Left ventricle myocardium inferior (tissue), 1 donor: ENCODE results near the gene RNF224. TPM values are rescaled to one million over a fixed set of nuclear protein-coding genes. Genes with fewer than 3 reads are reported as not detected.

Experiments
- DNase-seq: peaks from one replicate; pipeline ENCODE4 v3.0.0-alpha.2; 2020
- H3K27ac ChIP-seq: fragments of 200-600 bp; replicated peaks from 2 replicates; pipeline ENCODE4 v1.8.0; 2021
- H3K27me3 ChIP-seq: fragments of 200-600 bp; 2 replicates; pipeline ENCODE4 v1.8.0; 2021; ENCODE audit warnings: low read depth
- H3K36me3 ChIP-seq: fragments of 200-600 bp; 2 replicates; pipeline ENCODE4 v1.8.0; 2021
- H3K4me1 ChIP-seq: fragments of 200-600 bp; 2 replicates; pipeline ENCODE4 v1.8.0; 2021
- H3K4me3 ChIP-seq: fragments of 200-600 bp; 2 replicates; pipeline ENCODE4 v1.8.0; 2021; ENCODE audit warnings: mild to moderate bottlenecking, moderate library complexity
- H3K9me3 ChIP-seq: fragments of 200-600 bp; replicated peaks from 2 replicates; pipeline ENCODE4 v1.8.0; 2021
- CTCF ChIP-seq: fragments of 200-600 bp; IDR thresholded peaks from 2 replicates; pipeline ENCODE4 v1.8.0; 2021; ENCODE audit warnings: antibody characterized with exemption, mild to moderate bottlenecking, borderline replicate concordance
- intact Hi-C: fragments of 100-400 bp; cut with micrococcal nuclease; formaldehyde crosslinking; loops from one replicate; pipeline ENCODE4 v1.11.0; 2022
- total RNA-seq: library from RNA; stranded (reverse); fragmentation: NEBNext Ultra II Directional; extraction: Animal tissue kit (Norgen Biotek cat#: 25700); gene quantifications from one replicate; pipeline ENCODE4 v1.2.1, GENCODE V29; 2021
- donor health status: DM: no; HTN: yes; CAD: no; lungs with severe emphysema.

Gene RNF224
- total RNA-seq, 1 donor from 2014 or later: not detected

GRCh38 chr9:137217276-137218211, 9.8 kb upstream of the RNF224 start:
- TF ChIP-seq CTCF: no peak

GRCh38 chr9:137218212-137218753, 9.0 kb upstream of the RNF224 start:
- Histone ChIP-seq H3K9me3 (no peaks in the 10 kb centered on the region), H3K27me3 (no peaks in the 10 kb centered on the region), H3K27ac (peak overlapping the region; percentile 66), H3K36me3 (peaks cover 15% of the 10 kb centered on the region), H3K4me1 (peaks cover 52% of the 10 kb centered on the region), H3K4me3 (peak overlapping the region; percentile 59)
- DNase-seq: no peak
- intact Hi-C loops: no loop called here
- no peak for TF ChIP-seq CTCF

More at GRCh38 chr9:137217276-137218211, 9.8 kb upstream of the RNF224 start:
- H3K4me1 ChIP-seq: peaks cover 45% of the 10 kb centered on the region
- peak; percentile 75 for DNase-seq
- no peaks in the 10 kb centered on the region for H3K9me3 ChIP-seq
- H3K27ac ChIP-seq: peak overlapping the region; percentile 66
- intact Hi-C loops: no loop called here
- no peaks in the 10 kb centered on the region for H3K27me3 ChIP-seq
- peaks cover 15% of the 10 kb centered on the region for H3K36me3 ChIP-seq
- H3K4me3 ChIP-seq: peak overlapping the region; percentile 59

GRCh38 chr9:137218754-137219271, 8.5 kb upstream of the RNF224 start:
- Histone ChIP-seq H3K36me3 (peaks cover 15% of the 10 kb centered on the region), H3K27me3 (no peaks in the 10 kb centered on the region), H3K4me3 (peak overlapping the region; percentile 59), H3K4me1 (peaks cover 55% of the 10 kb centered on the region), H3K27ac (peak overlapping the region; percentile 66), H3K9me3 (no peaks in the 10 kb centered on the region)
- intact Hi-C loops: no loop called here
- no peak for TF ChIP-seq CTCF
- no peak for DNase-seq

GRCh38 chr9:137219757-137220316, 7.5 kb upstream of the RNF224 start:
- H3K27ac ChIP-seq: peak overlapping the region; percentile 66
- no peaks in the 10 kb centered on the region for H3K27me3 ChIP-seq
- no peak for TF ChIP-seq CTCF
- no peaks in the 10 kb centered on the region for H3K9me3 ChIP-seq
- intact Hi-C loops: no loop called here
- H3K4me3 ChIP-seq: no peak overlapping the region
- no peak for DNase-seq
- H3K36me3 ChIP-seq: peaks cover 9% of the 10 kb centered on the region
- H3K4me1 ChIP-seq: peaks cover 60% of the 10 kb centered on the region

GRCh38 chr9:137220317-137221094, 6.8 kb upstream of the RNF224 start:
- no peaks in the 10 kb centered on the region for H3K27me3 ChIP-seq
- H3K36me3 ChIP-seq: peaks cover 7% of the 10 kb centered on the region
- H3K4me1 ChIP-seq: peaks cover 60% of the 10 kb centered on the region
- no peaks in the 10 kb centered on the region for H3K9me3 ChIP-seq
- TF ChIP-seq CTCF: no peak
- intact Hi-C loops: no loop called here
- peak overlapping the region; percentile 84 for H3K27ac ChIP-seq
- no peak for DNase-seq
- H3K4me3 ChIP-seq: no peak overlapping the region
